DMS53 treated with DMSO at 0.1 percent for 48 hours (cell line): Measurements from ENCODE around the gene THSD4.

Source experiments
- DNase-seq: peaks from one replicate; lab custom pipeline; 2025; ENCODE audit not compliant: unreplicated experiment; lab: John Stamatoyannopoulos, UW

The THSD4 gene

GRCh38 chr15:71812966-71813722 lies 697.9 kb downstream of the THSD4 start:
- no peak for DNase-seq

GRCh38 chr15:71813723-71814470 lies 698.6 kb downstream of the THSD4 start:
- DNase-seq, result no peak

- no peak for DNase-seq
Measured at GRCh38 chr15:71815301-71815700, 700.0 kb downstream of the THSD4 start.

DNA sequence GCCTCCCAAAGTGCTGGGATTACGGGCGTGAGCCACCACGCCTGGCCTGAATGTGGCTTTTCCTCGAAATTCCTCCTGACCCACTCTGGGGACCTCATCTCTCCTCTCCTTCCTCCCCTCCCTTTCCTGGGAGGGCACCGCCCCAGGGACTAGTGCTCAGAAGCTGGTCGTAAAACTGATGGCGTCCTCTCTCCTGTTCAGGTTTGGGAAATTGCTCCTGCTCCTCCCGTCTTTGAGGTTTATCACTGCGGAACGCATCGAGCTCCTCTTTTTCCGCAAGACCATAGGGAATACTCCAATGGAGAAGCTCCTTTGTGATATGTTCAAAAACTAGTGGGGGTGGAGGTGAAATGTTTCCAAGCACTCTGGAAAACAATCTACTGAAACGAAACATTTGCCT lies 702.1 kb downstream of the THSD4 start:
- no peak for DNase-seq

- DNase-seq, result no peak
Measured at GRCh38 chr15:71820127-71820526, 704.9 kb downstream of the THSD4 start.

GRCh38 chr15:71821547-71822129 lies 706.4 kb downstream of the THSD4 start:
- no peak for DNase-seq

GRCh38 chr15:71822890-71823630 lies 707.8 kb downstream of the THSD4 start:
- DNase-seq, result no peak

DNA sequence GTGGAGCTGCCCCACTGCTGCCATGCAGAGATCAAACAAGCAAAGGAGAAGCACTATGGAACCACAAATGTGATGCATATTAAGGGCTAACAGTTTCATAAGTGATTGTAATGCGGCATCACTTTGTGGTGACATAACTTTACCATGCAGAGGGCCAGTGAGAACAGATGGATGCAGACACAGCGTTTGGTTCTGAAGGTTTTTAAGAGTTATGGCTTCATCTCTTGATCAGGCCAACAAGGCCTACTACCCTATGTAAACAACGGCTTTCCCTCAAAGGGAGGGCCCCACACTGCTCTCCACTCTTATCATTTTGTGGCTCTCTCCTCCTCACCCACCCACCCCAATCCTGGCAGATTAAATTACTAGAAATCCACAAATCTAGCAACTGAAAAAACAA lies 708.5 kb downstream of the THSD4 start:
- no peak for DNase-seq

DNA sequence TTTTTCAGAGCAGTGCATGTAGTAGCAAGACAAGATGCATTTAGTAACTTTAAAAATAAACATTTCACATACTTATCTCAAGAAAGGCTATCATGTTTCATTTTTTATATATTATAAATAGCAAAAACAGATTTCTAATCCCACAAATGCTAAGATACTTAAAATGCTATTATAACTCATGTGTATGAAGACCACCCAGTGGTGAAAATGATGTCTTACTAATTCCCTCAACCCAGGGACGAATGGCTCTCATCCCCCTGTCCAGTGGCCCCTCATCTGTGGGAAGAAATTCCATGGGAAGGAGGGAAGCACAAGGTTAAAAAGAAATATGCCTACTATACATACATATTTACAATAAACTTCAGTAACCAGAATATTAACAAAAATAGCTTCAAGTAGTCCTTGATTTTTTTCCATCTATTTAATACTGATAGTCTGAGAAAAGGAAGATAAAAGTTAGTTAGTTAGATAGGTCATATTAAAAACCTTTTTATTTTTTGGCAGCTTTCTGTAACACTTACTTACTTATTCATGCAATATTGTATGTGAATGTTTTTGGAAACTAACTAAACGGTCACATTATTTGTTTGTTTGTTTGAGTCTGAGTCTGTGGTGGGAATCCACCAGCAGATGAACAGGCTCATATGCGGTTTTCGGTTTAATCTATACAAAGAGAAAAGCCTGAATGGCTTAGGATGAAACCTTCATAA lies 709.9 kb downstream of the THSD4 start:
- no peak for DNase-seq

GRCh38 chr15:71826196-71826595 lies 710.9 kb downstream of the THSD4 start:
- DNase-seq, result no peak

- no peak for DNase-seq
Measured at GRCh38 chr15:71830981-71831380, 715.7 kb downstream of the THSD4 start.
